Measurements from ENCODE around the gene CUBN.

GRCh38 chr10:17001961-17002749 is 127.5 kb downstream of the CUBN start:
- TF ChIP-seq, protein P1, sequence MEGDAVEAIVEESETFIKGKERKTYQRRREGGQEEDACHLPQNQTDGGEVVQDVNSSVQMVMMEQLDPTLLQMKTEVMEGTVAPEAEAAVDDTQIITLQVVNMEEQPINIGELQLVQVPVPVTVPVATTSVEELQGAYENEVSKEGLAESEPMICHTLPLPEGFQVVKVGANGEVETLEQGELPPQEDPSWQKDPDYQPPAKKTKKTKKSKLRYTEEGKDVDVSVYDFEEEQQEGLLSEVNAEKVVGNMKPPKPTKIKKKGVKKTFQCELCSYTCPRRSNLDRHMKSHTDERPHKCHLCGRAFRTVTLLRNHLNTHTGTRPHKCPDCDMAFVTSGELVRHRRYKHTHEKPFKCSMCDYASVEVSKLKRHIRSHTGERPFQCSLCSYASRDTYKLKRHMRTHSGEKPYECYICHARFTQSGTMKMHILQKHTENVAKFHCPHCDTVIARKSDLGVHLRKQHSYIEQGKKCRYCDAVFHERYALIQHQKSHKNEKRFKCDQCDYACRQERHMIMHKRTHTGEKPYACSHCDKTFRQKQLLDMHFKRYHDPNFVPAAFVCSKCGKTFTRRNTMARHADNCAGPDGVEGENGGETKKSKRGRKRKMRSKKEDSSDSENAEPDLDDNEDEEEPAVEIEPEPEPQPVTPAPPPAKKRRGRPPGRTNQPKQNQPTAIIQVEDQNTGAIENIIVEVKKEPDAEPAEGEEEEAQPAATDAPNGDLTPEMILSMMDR (IDR thresholded peaks at IDR 0.05; ENCODE audit: insufficient read depth, low read depth, low read length), result no peak
- no peak for TF ChIP-seq EZH2 (IDR thresholded peaks at IDR 0.05; ENCODE audit: insufficient read depth, low read length)

Measured in astrocyte (in vitro differentiated cells and primary cell).